HUES64 (cell line): ENCODE results near the gene FXYD4. TPM values are rescaled to one million over a fixed set of nuclear protein-coding genes. Genes with fewer than 3 reads are reported as not detected.
"Not testable (repeated sequence)": the region's sequence is repeated elsewhere in the genome, so short reads cannot be mapped to it uniquely, and the experiment has no call there.

Experiments
- H3K27ac ChIP-seq: 2 replicates; pipeline ENCODE4 v1.7.0; 2013; ENCODE audit warnings: low read depth, low read length, inconsistent platforms
- H3K27me3 ChIP-seq: 2 replicates; pipeline ENCODE4 v1.6.1; 2013; ENCODE audit warnings: mild to moderate bottlenecking, low read length; ENCODE audit not compliant: insufficient read depth
- H3K36me3 ChIP-seq: 2 replicates; pipeline ENCODE4 v1.6.1; 2013; ENCODE audit warnings: mild to moderate bottlenecking, low read length; ENCODE audit not compliant: insufficient read depth
- H3K4me1 ChIP-seq: 2 replicates; pipeline ENCODE4 v1.6.1; 2013; ENCODE audit warnings: mild to moderate bottlenecking, low read length, moderate library complexity; ENCODE audit not compliant: insufficient read depth
- H3K4me3 ChIP-seq: 2 replicates; pipeline ENCODE4 v1.5.1; 2013; ENCODE audit warnings: mild to moderate bottlenecking, low read length, moderate library complexity
- H3K9ac ChIP-seq: 2 replicates; pipeline ENCODE4 v1.6.1; 2013; ENCODE audit warnings: mild to moderate bottlenecking, low read depth, low read length
- H3K9me3 ChIP-seq: 2 replicates; pipeline ENCODE4 v1.6.1; 2013; ENCODE audit warnings: low read depth, low read length; ENCODE audit not compliant: insufficient read depth
- WGBS: fragments of 150-250, 120-280 bp; methylation state at CpG from one replicate; pipeline ENCODE4 v1.1.7; 2013; ENCODE audit warnings: missing lambda C conversion rate; 5-methylcytosine and 5-hydroxymethylcytosine counted together
- polyA plus RNA-seq, 2 experiments: library from polyadenylated mRNA; stranded (reverse); fragments of 50-300 nt; gene quantifications; one replicate each; pipeline ENCODE4 v1.2.3, GENCODE V29; 2013

Gene FXYD4
- polyA plus RNA-seq (2013, experiment 1 of 2): not detected
- not detected for polyA plus RNA-seq (2013, experiment 2 of 2)

- Histone ChIP-seq H3K9ac (no peak within 1 kb of the TSS), H3K27me3 (no peaks in the 10 kb centered on the region)
- 91% methylated on average over 12 of the region's 13 CpGs for WGBS
These were observed at the start of gene FXYD4 for GRCh38 chr10:43371418-43371817. Gene FXYD4, plus strand, starts transcription at chr10:43371636. Its CDS starts 2,111 bp downstream, at chr10:43373747.

GRCh38 chr10:43322331-43322730, 49.1 kb upstream of the FXYD4 start:
- peak overlapping the region; percentile 54 for H3K4me3 ChIP-seq
- no peak overlapping the region for H3K27ac ChIP-seq
- H3K9ac ChIP-seq: no peak overlapping the region
- H3K9me3 ChIP-seq: no peaks in the 10 kb centered on the region
- WGBS: 33% methylated on average over 14 of the region's 14 CpGs
- H3K36me3 ChIP-seq: no peaks in the 10 kb centered on the region
- no peaks in the 10 kb centered on the region for H3K27me3 ChIP-seq
- H3K4me1 ChIP-seq: peaks cover 6% of the 10 kb centered on the region; the same call in 1 of the 2 replicates

More at GRCh38 chr10:43371418-43371817, at the start of gene FXYD4:
- Histone ChIP-seq H3K27ac (no peak within 1 kb of the TSS), H3K9me3 (no peaks in the 10 kb centered on the region), H3K36me3 (no peaks in the 10 kb centered on the region), H3K4me1 (peaks cover 13% of the 10 kb centered on the region; the same call in 1 of the 2 replicates), H3K4me3 (no peak within 1 kb of the TSS)

DNA sequence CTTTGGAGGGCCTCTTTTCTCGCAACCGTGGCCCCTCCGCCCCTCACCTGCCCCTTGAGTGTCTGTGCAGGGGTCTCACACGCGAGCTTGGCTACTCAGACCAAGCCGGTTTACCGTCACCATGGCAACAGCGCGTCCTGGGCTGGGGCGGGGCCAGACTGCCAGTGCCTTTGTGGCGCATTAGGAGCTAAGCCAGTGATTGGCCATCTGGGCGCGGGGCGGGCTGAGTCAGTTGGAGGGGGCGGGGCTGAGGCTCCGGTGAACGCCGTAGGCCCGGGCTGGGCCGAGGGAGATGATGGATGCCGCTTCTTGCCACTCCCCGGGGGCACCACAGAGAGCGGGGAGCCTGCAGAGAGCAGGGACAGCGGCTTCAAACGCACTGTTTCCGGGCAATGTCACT, 48.7 kb upstream of the FXYD4 start:
- 2% methylated on average over 26 of the region's 26 CpGs for WGBS
- H3K9me3 ChIP-seq: no peaks in the 10 kb centered on the region
- no peaks in the 10 kb centered on the region for H3K36me3 ChIP-seq
- H3K4me1 ChIP-seq: peaks cover 6% of the 10 kb centered on the region; the same call in 1 of the 2 replicates
- H3K9ac ChIP-seq: no peak overlapping the region; the same call in 1 of the 2 replicates
- H3K4me3 ChIP-seq: peak overlapping the region; percentile 54
- H3K27ac ChIP-seq: peak overlapping the region; percentile 37; the same call in 1 of the 2 replicates
- H3K27me3 ChIP-seq: no peaks in the 10 kb centered on the region

DNA sequence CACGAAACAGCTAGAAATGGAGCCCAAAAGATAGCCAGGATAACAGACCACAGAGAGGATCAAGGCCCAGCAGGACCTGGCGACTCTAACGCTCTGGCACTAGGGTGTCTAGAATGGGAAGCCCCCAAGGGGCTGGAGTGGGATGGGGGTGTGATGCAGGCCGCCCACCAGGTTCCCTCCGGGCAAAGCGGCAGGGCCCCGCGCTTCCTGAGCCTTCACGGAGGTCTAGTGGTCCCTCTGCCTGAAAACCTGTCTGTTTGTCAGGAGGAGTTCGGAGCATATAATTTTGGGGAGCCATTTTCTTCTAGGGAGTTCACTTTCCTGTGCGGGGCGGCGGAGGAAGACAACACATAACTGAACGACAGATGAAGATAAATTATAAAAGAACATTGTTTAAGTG, 48.2 kb upstream of the FXYD4 start:
- peak overlapping the region; percentile 47; the same call in 1 of the 2 replicates for H3K9ac ChIP-seq

DNA sequence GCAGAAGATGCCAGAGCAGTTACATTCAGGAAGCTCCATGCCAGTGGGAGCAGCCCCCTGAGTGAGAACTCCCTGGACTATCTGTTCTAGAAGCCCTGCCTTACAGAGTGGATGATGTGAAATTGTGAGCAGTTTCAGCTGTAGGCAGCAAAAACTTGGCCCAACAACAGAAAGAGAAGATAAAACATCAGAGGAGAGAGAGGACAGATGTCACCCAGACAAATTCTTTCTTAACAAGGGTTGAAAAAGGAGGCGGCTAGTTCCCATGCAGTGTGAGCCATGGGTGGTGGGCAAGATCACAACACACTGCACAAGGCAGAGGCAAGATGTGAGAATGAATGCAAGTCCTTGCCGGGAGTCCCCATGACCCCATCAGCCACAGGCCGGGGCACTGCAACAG, 46.6 kb upstream of the FXYD4 start:
- Histone ChIP-seq H3K4me3 (no peak overlapping the region), H3K9ac (no peak overlapping the region), H3K27ac (no peak overlapping the region), H3K36me3 (no peaks in the 10 kb centered on the region), H3K27me3 (no peaks in the 10 kb centered on the region), H3K9me3 (no peaks in the 10 kb centered on the region), H3K4me1 (peaks cover 6% of the 10 kb centered on the region; the same call in 1 of the 2 replicates)
- 91% methylated on average over 3 of the region's 3 CpGs for WGBS

More for the DNA sequence above, 48.2 kb upstream of the FXYD4 start:
- 60% methylated on average over 13 of the region's 14 CpGs for WGBS
- Histone ChIP-seq H3K27me3 (no peaks in the 10 kb centered on the region), H3K4me3 (peak overlapping the region; percentile 53), H3K36me3 (no peaks in the 10 kb centered on the region), H3K4me1 (peaks cover 6% of the 10 kb centered on the region; the same call in 1 of the 2 replicates), H3K9me3 (no peaks in the 10 kb centered on the region), H3K27ac (peak overlapping the region; percentile 37; the same call in 1 of the 2 replicates)

- WGBS: 85% methylated on average over 2 of the region's 2 CpGs
These were observed 44.3 kb upstream of the FXYD4 start for GRCh38 chr10:43327171-43327570.

DNA sequence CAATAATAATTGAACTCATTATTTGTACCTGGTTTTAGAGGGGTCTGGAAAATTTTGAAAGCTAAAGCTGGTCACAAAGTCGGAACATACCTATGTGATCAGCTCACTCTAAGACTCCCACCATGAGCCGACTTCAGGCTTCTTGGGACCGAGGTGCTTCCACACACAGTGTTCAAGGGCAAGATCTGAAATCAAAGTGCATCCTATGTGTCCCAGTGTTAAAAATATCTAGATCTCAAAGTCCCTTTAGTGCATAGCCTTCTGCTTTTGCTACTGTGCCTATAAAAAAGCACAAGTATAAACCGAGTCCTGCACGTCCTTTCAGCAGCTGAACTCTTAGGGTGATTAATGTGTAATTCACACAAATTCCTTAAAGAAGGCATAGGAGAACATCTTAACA, 43.5 kb upstream of the FXYD4 start:
- peaks cover 6% of the 10 kb centered on the region; the same call in 1 of the 2 replicates for H3K4me1 ChIP-seq
- no peaks in the 10 kb centered on the region for H3K36me3 ChIP-seq
- no peak overlapping the region for H3K4me3 ChIP-seq
- 94% methylated on average over 5 of the region's 5 CpGs for WGBS
- no peak overlapping the region for H3K27ac ChIP-seq
- no peak overlapping the region for H3K9ac ChIP-seq
- H3K9me3 ChIP-seq: no peaks in the 10 kb centered on the region
- no peaks in the 10 kb centered on the region for H3K27me3 ChIP-seq

More at GRCh38 chr10:43327171-43327570, 44.3 kb upstream of the FXYD4 start:
- H3K4me3 ChIP-seq: no peak overlapping the region
- no peaks in the 10 kb centered on the region for H3K27me3 ChIP-seq
- H3K9ac ChIP-seq: no peak overlapping the region
- no peaks in the 10 kb centered on the region for H3K36me3 ChIP-seq
- no peaks in the 10 kb centered on the region for H3K9me3 ChIP-seq
- no peak overlapping the region for H3K27ac ChIP-seq
- peaks cover 6% of the 10 kb centered on the region; the same call in 1 of the 2 replicates for H3K4me1 ChIP-seq

GRCh38 chr10:43328810-43329209, 42.6 kb upstream of the FXYD4 start:
- H3K27ac ChIP-seq, H3K36me3 ChIP-seq, H3K9ac ChIP-seq, H3K4me3 ChIP-seq, H3K27me3 ChIP-seq, H3K9me3 ChIP-seq, H3K4me1 ChIP-seq: not testable (repeated sequence)
- 95% methylated on average over 18 of the region's 18 CpGs for WGBS

DNA sequence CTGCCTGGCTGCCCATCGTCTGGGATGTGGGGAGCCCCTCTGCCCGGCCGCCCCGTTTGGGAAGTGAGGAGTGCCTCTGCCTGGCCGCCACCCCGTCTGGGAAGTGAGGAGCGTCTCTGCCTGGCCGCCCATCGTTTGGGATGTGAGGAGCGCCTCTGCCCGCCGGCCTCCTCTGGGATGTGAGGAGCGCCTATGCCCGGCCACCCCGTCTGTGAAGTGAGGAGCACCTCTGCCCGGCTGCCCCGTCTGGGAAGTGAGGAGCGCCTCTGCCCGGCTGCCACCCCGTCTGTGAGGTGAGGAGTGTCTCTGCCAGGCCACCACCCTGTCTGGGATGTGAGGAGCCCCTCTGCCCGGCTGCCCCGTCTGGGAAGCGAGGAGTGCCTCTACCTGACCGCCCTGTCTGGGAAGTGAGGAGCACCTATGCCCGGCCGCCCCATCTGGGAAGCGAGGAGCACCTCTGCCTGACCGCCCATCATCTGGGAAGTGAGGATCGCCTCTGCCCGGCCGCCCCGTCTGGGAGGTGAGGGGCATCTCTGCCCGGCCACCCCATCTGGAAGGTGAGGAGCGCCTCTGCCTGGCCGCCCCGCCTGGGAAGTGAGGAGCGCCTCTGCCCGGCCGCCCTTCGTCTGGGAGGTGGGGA, 42.1 kb upstream of the FXYD4 start:
- H3K4me1 ChIP-seq, H3K4me3 ChIP-seq, H3K27me3 ChIP-seq, H3K27ac ChIP-seq, H3K9me3 ChIP-seq, H3K36me3 ChIP-seq, H3K9ac ChIP-seq: not testable (repeated sequence)
- WGBS: 96% methylated on average over 40 of the region's 40 CpGs

GRCh38 chr10:43330049-43330823, 41.2 kb upstream of the FXYD4 start:
- H3K27ac ChIP-seq, H3K36me3 ChIP-seq, H3K4me1 ChIP-seq, H3K9ac ChIP-seq, H3K27me3 ChIP-seq, H3K4me3 ChIP-seq, H3K9me3 ChIP-seq: not testable (repeated sequence)
- WGBS: 74% methylated on average over 4 of the region's 11 CpGs

GRCh38 chr10:43330824-43331127, 40.7 kb upstream of the FXYD4 start:
- not testable (repeated sequence) for H3K4me1 ChIP-seq, H3K9ac ChIP-seq, H3K27me3 ChIP-seq, H3K36me3 ChIP-seq, H3K4me3 ChIP-seq, H3K27ac ChIP-seq, H3K9me3 ChIP-seq
- 91% methylated on average over 4 of the region's 4 CpGs for WGBS
